Stimulated activated naive CD4-positive, alpha-beta T cell (primary cell): ENCODE measurements around the gene EMC9.

Experiments used
- DNase-seq, 6 experiments: peaks; one replicate each; lab custom pipeline; 2025; lab: John Stamatoyannopoulos, UW

Gene EMC9

GRCh38 chr14:24149302-24149969 is 8.0 kb upstream of the EMC9 start:
- DNase-seq, result no peak

GRCh38 chr14:24147761-24148428 is 6.5 kb upstream of the EMC9 start:
- DNase-seq, result no peak

GRCh38 chr14:24146978-24147760 is 5.8 kb upstream of the EMC9 start, which contains the start of gene RNF31:
RNF31 (plus strand) TSS chr14:24147498; CDS start chr14:24147699, 201 bp downstream.
- DNase-seq, result peak; percentile 92 to 97 (median 96)

- DNase-seq, result peak; percentile 78 to 95 (median 86)
These were observed 5.1 kb upstream of the EMC9 start, which contains the start of gene PSME2 for GRCh38 chr14:24146453-24146977. PSME2 (minus strand) TSS chr14:24146610; CDS start chr14:24146581, 29 bp downstream.

GRCh38 chr14:24145690-24146452 is 4.5 kb upstream of the EMC9 start:
- DNase-seq, result peak in 1 of 6 experiments; percentile 55

GRCh38 chr14:24145219-24145618 is 3.8 kb upstream of the EMC9 start:
- DNase-seq, result no peak

- DNase-seq, result no peak
These were observed 3.1 kb upstream of the EMC9 start for GRCh38 chr14:24144451-24144850.

- no peak for DNase-seq
These were observed 2.1 kb upstream of the EMC9 start for GRCh38 chr14:24143511-24143910.

GRCh38 chr14:24139272-24139934 is 2.0 kb downstream of the EMC9 start:
- peak in 1 of 6 experiments; percentile 8 for DNase-seq

GRCh38 chr14:24138396-24139271 is 2.8 kb downstream of the EMC9 start:
- no peak for DNase-seq

GRCh38 chr14:24137529-24138395 is 3.6 kb downstream of the EMC9 start:
- no peak for DNase-seq

GRCh38 chr14:24136684-24137528 is 4.5 kb downstream of the EMC9 start:
- no peak for DNase-seq

- peak; percentile 83 to 94 (median 92) for DNase-seq
These were observed 5.3 kb downstream of the EMC9 start, which contains the start of gene PSME1 for GRCh38 chr14:24135834-24136683. PSME1 (plus strand) TSS chr14:24136194; CDS start chr14:24136263, 69 bp downstream.

- no peak for DNase-seq
These were observed 5.9 kb downstream of the EMC9 start for GRCh38 chr14:24135584-24135833.

- no peak for DNase-seq
These were observed 7.7 kb downstream of the EMC9 start for GRCh38 chr14:24133735-24134134.

GRCh38 chr14:24132976-24133375 is 8.4 kb downstream of the EMC9 start:
- DNase-seq, result no peak

GRCh38 chr14:24132061-24132685 is 9.2 kb downstream of the EMC9 start:
- peak in 5 of 6 experiments; percentile 23 to 67 (median 30) for DNase-seq
